GM12891 (cell line): ENCODE results near the gene ADH1C.

Experiments used
- POLR2A ChIP-seq: IDR thresholded peaks from 2 replicates; pipeline ENCODE4 v1.6.1; 2011; ENCODE audit warnings: low read depth, low read length, control low read depth
- SPI1 ChIP-seq: IDR thresholded peaks from 2 replicates; pipeline ENCODE4 v1.6.1; 2011; ENCODE audit warnings: low read depth, low read length, control low read depth

DNA sequence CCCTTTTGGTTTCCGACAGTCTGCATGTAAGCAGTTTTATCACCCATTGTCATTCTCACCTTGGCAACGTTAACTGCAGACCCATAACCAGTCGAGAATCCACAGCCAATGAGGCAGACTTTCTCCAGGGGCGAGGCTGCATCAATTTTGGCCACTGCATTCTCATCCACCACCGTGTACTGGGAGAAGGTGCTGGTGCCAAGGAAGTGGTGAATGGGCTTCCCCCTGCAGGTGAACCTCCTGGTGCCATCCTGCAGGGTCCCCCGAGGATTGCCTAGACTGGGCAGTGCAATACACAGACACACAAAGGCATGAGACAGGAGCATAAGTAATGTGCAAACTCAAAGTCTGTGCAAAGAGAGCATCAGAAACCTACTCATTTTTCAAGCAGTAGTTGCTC is 36.7 kb downstream of the ADH1C start:
- TF ChIP-seq POLR2A (no peak), SPI1 (no peak)
